NT2/D1 (cell line): Measurements from ENCODE around the gene SMG6.

Source experiments
- YY1 ChIP-seq: IDR thresholded peaks from 2 replicates; pipeline ENCODE4 v1.6.1; 2011; ENCODE audit not compliant: insufficient read length, insufficient read depth
- ZNF274 ChIP-seq: IDR thresholded peaks from 2 replicates; pipeline ENCODE4 v1.6.1; 2011; ENCODE audit warnings: mild to moderate bottlenecking, low read depth, low read length

DNA sequence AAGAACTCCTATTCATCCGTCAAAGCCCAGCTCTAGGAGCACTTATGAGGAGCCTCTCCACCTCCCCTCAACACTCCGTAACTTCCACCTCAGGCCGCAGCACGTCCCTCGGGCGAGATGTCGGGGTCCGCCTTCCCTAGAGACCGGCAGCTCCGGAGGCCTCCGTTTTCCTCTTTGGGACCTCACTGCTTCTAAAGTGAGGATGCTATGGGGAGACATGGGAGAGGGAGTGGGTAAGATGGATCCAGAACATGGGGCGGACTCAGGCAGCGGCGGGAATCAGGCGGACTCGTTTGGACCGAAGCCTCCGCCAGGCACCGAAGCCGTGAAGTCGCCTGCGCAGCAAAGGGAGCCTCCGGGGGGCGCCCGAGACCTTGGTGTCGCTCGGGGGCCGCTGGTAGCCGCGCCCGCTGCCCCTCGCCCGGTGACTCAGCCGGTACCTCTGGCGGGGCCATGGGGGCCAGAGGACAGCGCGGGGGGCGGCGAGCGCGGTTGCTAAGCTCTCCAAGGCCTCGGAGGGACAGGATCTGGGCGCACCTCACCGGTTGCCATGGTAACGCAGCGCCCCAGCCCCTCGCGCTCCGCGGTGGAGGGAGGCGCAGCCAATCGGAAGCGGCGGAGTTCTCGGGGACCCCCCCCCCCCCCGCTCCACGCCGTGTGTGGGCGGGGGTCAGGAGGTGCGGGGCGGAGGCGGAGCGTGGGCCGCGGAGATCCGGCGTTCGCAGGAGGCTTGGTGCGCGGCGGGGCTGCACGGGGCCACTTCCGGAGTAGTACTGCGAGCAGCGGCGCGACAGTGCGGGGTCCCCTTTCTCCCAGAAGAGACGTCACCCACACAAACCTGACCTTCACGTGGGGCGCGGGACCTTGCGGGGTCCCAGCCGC lies 250.0 kb downstream of the SMG6 start:
- TF ChIP-seq ZNF274 (no peak), YY1 (no peak)
